HT-29 (cell line): ENCODE results near the gene CYP4F2. TPM values are rescaled to one million over a fixed set of nuclear protein-coding genes. Genes with fewer than 3 reads are reported as not detected.
"Not testable (repeated sequence)": the region's sequence is repeated elsewhere in the genome, so short reads cannot be mapped to it uniquely, and the experiment has no call there.

Source experiments
- DNase-seq: peaks from one replicate; pipeline ENCODE4 v3.0.0-alpha.2; 2015; ENCODE audit warnings: low spot score
- total RNA-seq: library from RNA; depleted of rRNA; stranded (reverse); fragments of >200 nt; shearing (Covaris generic); gene quantifications from 2 replicates; pipeline ENCODE4 v1.2.3, GENCODE V29; 2014

Gene CYP4F2
- total RNA-seq, 1 experiment from 2014 or later = not detected

- no peak for DNase-seq
Observed at GRCh38 chr19:15850385-15850784, 47.5 kb downstream of the CYP4F2 start.

GRCh38 chr19:15846923-15847322 is 51.0 kb downstream of the CYP4F2 start:
- DNase-seq = no peak

- DNase-seq = not testable (repeated sequence)
Observed at GRCh38 chr19:15843894-15844222, 54.0 kb downstream of the CYP4F2 start.

GRCh38 chr19:15843203-15843893 is 54.5 kb downstream of the CYP4F2 start:
- DNase-seq = no peak

- DNase-seq = no peak
Observed at GRCh38 chr19:15841875-15842569, 55.9 kb downstream of the CYP4F2 start.

GRCh38 chr19:15840833-15841232 is 57.0 kb downstream of the CYP4F2 start:
- no peak for DNase-seq

- DNase-seq = not testable (repeated sequence)
Observed at GRCh38 chr19:15839888-15840287, 58.0 kb downstream of the CYP4F2 start.

GRCh38 chr19:15838351-15838750 is 59.5 kb downstream of the CYP4F2 start:
- DNase-seq = no peak

- DNase-seq = peak; percentile 92
Observed at GRCh38 chr19:15837221-15837731, 60.6 kb downstream of the CYP4F2 start.

- DNase-seq = peak; percentile 49
Observed at GRCh38 chr19:15836330-15837220, 61.3 kb downstream of the CYP4F2 start.

GRCh38 chr19:15835565-15836329 is 62.1 kb downstream of the CYP4F2 start:
- DNase-seq = peak; percentile 73

- not testable (repeated sequence) for DNase-seq
Observed at GRCh38 chr19:15834232-15834631, 63.6 kb downstream of the CYP4F2 start.

GRCh38 chr19:15831626-15832025 is 66.2 kb downstream of the CYP4F2 start:
- DNase-seq = no peak

GRCh38 chr19:15829786-15830185 is 68.1 kb downstream of the CYP4F2 start:
- DNase-seq = no peak

- peak; percentile 31 for DNase-seq
Observed at GRCh38 chr19:15829306-15829698, 68.6 kb downstream of the CYP4F2 start.

GRCh38 chr19:15828611-15829305 is 69.1 kb downstream of the CYP4F2 start:
- peak; percentile 70 for DNase-seq

GRCh38 chr19:15828121-15828610 is 69.7 kb downstream of the CYP4F2 start:
- no peak for DNase-seq
